ENCODE measurements around the gene STUB1. TPM values are rescaled to one million over a fixed set of nuclear protein-coding genes. Genes with fewer than 3 reads are reported as not detected.
A peak's percentile ranks its signal among the peaks of the same experiment; 100 is the strongest.

STUB1 gene
- polyA plus RNA-seq, 2 of the 4 experiments (the other 2 are of a cell fraction) = 60.6 to 93.5 TPM

DNA sequence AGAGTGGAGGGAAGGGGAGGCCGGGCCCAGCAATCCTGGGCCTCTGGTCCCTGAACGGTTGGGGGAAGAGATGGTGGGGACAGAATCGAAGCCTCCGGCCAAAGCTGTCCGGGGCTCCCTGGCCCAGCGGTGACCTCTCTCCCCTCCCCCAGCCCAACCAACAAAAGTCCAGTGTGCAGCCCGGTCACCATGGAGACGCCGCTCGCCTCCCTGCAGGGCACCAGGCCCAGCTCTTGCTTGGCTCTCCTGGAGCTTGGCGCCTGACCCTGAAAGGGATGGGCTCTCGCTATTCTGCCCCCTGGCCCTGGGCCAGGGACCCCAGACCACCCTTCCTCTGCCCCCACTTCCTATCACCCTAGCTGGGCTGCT, 36.0 kb downstream of the STUB1 start:
- DNase-seq (ENCODE audit: low read depth in 1 of 2, low spot score in 1 of 2) = peak in 1 of 2 experiments; percentile 77
- ATAC-seq = no peak
- peak overlapping the region; percentile 94 for H3K4me2 ChIP-seq
- TF ChIP-seq KDM5A (IDR thresholded peaks at IDR 0.05) (no peak), CHD2 (IDR thresholded peaks at IDR 0.05; ENCODE audit: low read length, partially characterized antibody) (no peak), ZFP36 (IDR thresholded peaks at IDR 0.05; ENCODE audit: borderline replicate concordance, partially characterized antibody) (no peak), HOXA7 (CRISPR knock-in tag; IDR thresholded peaks at IDR 0.05) (no peak), ZC3H11A (IDR thresholded peaks at IDR 0.05) (no peak), RARB (CRISPR knock-in tag; IDR thresholded peaks at IDR 0.05) (peak; percentile 74; the same call in 1 of the 2 replicates), NFE2L2 (conservative IDR thresholded peaks at IDR 0.05; ENCODE audit: low read length) (no peak), SMC3 (IDR thresholded peaks at IDR 0.05) (no peak), BHLHE40 (IDR thresholded peaks at IDR 0.05; ENCODE audit: low read depth, low read length) (no peak), SREBF2 (IDR thresholded peaks at IDR 0.05) (no peak), NR3C1 (IDR thresholded peaks at IDR 0.05) (no peak), FOXS1 (CRISPR knock-in tag; IDR thresholded peaks at IDR 0.05) (no peak)
- TF ChIP-seq, protein P1, sequence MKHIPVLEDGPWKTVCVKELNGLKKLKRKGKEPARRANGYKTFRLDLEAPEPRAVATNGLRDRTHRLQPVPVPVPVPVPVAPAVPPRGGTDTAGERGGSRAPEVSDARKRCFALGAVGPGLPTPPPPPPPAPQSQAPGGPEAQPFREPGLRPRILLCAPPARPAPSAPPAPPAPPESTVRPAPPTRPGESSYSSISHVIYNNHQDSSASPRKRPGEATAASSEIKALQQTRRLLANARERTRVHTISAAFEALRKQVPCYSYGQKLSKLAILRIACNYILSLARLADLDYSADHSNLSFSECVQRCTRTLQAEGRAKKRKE (CRISPR knock-in tag; IDR thresholded peaks at IDR 0.05; ENCODE audit: low read depth) = no peak
- TF ChIP-seq, protein P2, sequence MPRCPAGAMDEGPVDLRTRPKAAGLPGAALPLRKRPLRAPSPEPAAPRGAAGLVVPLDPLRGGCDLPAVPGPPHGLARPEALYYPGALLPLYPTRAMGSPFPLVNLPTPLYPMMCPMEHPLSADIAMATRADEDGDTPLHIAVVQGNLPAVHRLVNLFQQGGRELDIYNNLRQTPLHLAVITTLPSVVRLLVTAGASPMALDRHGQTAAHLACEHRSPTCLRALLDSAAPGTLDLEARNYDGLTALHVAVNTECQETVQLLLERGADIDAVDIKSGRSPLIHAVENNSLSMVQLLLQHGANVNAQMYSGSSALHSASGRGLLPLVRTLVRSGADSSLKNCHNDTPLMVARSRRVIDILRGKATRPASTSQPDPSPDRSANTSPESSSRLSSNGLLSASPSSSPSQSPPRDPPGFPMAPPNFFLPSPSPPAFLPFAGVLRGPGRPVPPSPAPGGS (IDR thresholded peaks at IDR 0.05) = peak; percentile 24; the same call in 1 of the 3 replicates
- H3K9me3 ChIP-seq = no peaks in the 10 kb centered on the region
- ChIA-PET POLR2A (interaction anchor here (0.6 to 2.4 kb wide), 4 partner anchors 8 to 365 kb away, joined by 5 to 23 read pairs (median 9); partner anchors contain the start of genes CCDC78, CHTF18 and RPUSD1), CTCF (interaction anchor here (0.7 to 25.1 kb wide), 13 partner anchors 9 to 342 kb away, joined by 3 to 656 read pairs (median 5); partner anchors contain the start of genes ANTKMT, CCDC78, CHTF18 and CIAO3)
- FAIRE-seq = no peak
- WGBS (ENCODE audit: missing lambda C conversion rate) = 2% methylated on average over 12 of the region's 12 CpGs
- peak overlapping the region; percentile 64 for H3K4me3 ChIP-seq
- H3K4me1 ChIP-seq = peaks cover 74% of the 10 kb centered on the region
- peak overlapping the region; percentile 80 to 99 for H3K27ac ChIP-seq

DNA sequence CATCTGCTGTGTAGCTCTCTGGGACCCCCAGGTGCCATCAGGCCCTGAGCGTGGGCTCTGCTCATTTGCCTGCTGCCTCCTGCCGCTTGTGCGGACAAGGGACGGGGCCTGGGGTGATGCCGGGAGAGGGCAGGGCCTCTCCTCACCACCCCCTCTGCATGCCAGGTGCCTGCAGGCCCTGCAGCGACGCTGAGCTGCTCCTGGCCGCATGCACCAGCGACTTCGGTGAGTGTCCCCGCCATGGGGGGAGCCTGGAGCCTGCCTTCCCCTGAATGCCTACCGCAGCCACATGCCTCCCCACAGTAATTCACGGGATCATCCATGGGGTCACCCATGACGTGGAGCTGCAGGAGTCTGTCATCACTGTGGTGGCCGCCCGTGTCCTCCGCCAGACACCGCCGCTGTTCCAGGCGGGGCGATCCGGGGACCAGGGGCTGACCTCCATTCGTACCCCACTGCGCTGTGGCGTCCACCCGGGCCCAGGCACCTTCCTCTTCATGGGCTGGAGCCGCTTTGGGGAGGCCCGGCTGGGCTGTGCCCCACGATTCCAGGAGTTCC, 36.6 kb downstream of the STUB1 start:
- POLR2A ChIA-PET = interaction anchor here (2.4 kb wide), 2 partner anchors 8 to 11 kb away, joined by 12 to 23 read pairs; partner anchors contain the start of gene CCDC78
- WGBS (ENCODE audit: missing lambda C conversion rate) = 94% methylated on average over 6 of the region's 29 CpGs

More for the DNA sequence above, 36.6 kb downstream of the STUB1 start:
- H3K4me3 ChIP-seq = peak overlapping the region; percentile 64
- H3K9me3 ChIP-seq = no peaks in the 10 kb centered on the region
- no peak for FAIRE-seq
- H3K27ac ChIP-seq = peak overlapping the region; percentile 80 to 99; a peak in 5 of 6 replicates
- TF ChIP-seq EP300 (IDR thresholded peaks at IDR 0.05) = no peak
- no peak for TF ChIP-seq CHD2 (IDR thresholded peaks at IDR 0.05; ENCODE audit: low read length, partially characterized antibody)
- no peak for TF ChIP-seq RNF2 (IDR thresholded peaks at IDR 0.05; ENCODE audit: borderline replicate concordance, low read depth)
- no peak for TF ChIP-seq TP53 (CRISPR knock-in tag; IDR thresholded peaks at IDR 0.05)
- TF ChIP-seq JUN (IDR thresholded peaks at IDR 0.05) = no peak
- TF ChIP-seq, protein P3, sequence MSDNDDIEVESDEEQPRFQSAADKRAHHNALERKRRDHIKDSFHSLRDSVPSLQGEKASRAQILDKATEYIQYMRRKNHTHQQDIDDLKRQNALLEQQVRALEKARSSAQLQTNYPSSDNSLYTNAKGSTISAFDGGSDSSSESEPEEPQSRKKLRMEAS (IDR thresholded peaks at IDR 0.05) = no peak
- no peak for TF ChIP-seq NR3C1 (IDR thresholded peaks at IDR 0.05)
- TF ChIP-seq, protein P4, sequence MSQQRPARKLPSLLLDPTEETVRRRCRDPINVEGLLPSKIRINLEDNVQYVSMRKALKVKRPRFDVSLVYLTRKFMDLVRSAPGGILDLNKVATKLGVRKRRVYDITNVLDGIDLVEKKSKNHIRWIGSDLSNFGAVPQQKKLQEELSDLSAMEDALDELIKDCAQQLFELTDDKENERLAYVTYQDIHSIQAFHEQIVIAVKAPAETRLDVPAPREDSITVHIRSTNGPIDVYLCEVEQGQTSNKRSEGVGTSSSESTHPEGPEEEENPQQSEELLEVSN (IDR thresholded peaks at IDR 0.05; ENCODE audit: borderline replicate concordance, low read depth) = no peak
- TF ChIP-seq, protein P5, sequence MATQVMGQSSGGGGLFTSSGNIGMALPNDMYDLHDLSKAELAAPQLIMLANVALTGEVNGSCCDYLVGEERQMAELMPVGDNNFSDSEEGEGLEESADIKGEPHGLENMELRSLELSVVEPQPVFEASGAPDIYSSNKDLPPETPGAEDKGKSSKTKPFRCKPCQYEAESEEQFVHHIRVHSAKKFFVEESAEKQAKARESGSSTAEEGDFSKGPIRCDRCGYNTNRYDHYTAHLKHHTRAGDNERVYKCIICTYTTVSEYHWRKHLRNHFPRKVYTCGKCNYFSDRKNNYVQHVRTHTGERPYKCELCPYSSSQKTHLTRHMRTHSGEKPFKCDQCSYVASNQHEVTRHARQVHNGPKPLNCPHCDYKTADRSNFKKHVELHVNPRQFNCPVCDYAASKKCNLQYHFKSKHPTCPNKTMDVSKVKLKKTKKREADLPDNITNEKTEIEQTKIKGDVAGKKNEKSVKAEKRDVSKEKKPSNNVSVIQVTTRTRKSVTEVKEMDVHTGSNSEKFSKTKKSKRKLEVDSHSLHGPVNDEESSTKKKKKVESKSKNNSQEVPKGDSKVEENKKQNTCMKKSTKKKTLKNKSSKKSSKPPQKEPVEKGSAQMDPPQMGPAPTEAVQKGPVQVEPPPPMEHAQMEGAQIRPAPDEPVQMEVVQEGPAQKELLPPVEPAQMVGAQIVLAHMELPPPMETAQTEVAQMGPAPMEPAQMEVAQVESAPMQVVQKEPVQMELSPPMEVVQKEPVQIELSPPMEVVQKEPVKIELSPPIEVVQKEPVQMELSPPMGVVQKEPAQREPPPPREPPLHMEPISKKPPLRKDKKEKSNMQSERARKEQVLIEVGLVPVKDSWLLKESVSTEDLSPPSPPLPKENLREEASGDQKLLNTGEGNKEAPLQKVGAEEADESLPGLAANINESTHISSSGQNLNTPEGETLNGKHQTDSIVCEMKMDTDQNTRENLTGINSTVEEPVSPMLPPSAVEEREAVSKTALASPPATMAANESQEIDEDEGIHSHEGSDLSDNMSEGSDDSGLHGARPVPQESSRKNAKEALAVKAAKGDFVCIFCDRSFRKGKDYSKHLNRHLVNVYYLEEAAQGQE (IDR thresholded peaks at IDR 0.05) = no peak
- TF ChIP-seq, protein P6, sequence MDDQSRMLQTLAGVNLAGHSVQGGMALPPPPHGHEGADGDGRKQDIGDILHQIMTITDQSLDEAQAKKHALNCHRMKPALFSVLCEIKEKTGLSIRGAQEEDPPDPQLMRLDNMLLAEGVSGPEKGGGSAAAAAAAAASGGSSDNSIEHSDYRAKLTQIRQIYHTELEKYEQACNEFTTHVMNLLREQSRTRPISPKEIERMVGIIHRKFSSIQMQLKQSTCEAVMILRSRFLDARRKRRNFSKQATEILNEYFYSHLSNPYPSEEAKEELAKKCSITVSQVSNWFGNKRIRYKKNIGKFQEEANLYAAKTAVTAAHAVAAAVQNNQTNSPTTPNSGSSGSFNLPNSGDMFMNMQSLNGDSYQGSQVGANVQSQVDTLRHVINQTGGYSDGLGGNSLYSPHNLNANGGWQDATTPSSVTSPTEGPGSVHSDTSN (IDR thresholded peaks at IDR 0.05) = no peak
- no peak for TF ChIP-seq ZSCAN20 (CRISPR knock-in tag; IDR thresholded peaks at IDR 0.05)
- H3K4me2 ChIP-seq = peak overlapping the region; percentile 94
- ATAC-seq = no peak
- peaks cover 71% of the 10 kb centered on the region for H3K4me1 ChIP-seq
- DNase-seq (ENCODE audit: low read depth in 1 of 2, low spot score in 1 of 2) = no peak
- CTCF ChIA-PET = interaction anchor here (1.3 to 25.1 kb wide), 7 partner anchors 10 to 69 kb away, joined by 5 to 656 read pairs (median 11); partner anchors contain the start of genes ANTKMT, CCDC78, CHTF18 and CIAO3
